HG03025 (cell line): Measurements from ENCODE around the gene ZNF615.
A peak's percentile ranks its signal among the peaks of the same experiment; 100 is the strongest.
"Not testable (repeated sequence)": the region's sequence is repeated elsewhere in the genome, so short reads cannot be mapped to it uniquely, and the experiment has no call there.

ENCODE experiments used
- ATAC-seq: cut with Tn5 transposase; IDR thresholded peaks from one replicate; pipeline ENCODE4 v1.9.1; 2021; ENCODE audit warnings: mild to moderate bottlenecking, moderate library complexity; ENCODE audit not compliant: unreplicated experiment, low FRiP score

Gene ZNF615

GRCh38 chr19:52007806-52008557 is at the start of gene ZNF615:
Gene ZNF615, minus strand, starts transcription at chr19:52008211. Its CDS starts 4,500 bp downstream, at chr19:52003711.
- no peak for ATAC-seq

- ATAC-seq: not testable (repeated sequence)
These were observed 48.5 kb upstream of the ZNF615 start for GRCh38 chr19:52056480-52056879.

GRCh38 chr19:52051736-52052135 is 43.7 kb upstream of the ZNF615 start:
- ATAC-seq: not testable (repeated sequence)

- peak; percentile 75 for ATAC-seq
These were observed 40.8 kb upstream of the ZNF615 start, which contains the start of gene ZNF432 for GRCh38 chr19:52048555-52049501. Gene ZNF432, minus strand, starts transcription at chr19:52048838. Its CDS starts 1,970 bp downstream, at chr19:52046868.

DNA sequence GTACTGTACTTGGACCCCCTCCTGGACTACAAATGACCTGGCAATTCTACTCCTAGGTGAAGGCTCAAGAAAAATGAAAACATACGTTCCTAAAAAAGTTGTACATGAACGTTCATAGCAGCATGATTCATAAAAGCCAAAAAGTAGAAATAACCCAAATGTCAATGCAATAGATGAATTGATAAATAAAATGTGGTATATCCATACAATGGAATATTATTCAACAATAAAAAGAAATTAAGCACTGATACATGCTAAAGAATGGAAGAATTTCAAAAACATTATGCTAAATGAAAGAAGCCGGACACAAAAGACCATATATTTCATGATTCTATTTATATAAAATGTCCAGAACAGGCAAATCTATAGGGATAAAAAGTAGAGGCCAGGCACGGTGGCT is 31.2 kb upstream of the ZNF615 start:
- ATAC-seq: no peak

DNA sequence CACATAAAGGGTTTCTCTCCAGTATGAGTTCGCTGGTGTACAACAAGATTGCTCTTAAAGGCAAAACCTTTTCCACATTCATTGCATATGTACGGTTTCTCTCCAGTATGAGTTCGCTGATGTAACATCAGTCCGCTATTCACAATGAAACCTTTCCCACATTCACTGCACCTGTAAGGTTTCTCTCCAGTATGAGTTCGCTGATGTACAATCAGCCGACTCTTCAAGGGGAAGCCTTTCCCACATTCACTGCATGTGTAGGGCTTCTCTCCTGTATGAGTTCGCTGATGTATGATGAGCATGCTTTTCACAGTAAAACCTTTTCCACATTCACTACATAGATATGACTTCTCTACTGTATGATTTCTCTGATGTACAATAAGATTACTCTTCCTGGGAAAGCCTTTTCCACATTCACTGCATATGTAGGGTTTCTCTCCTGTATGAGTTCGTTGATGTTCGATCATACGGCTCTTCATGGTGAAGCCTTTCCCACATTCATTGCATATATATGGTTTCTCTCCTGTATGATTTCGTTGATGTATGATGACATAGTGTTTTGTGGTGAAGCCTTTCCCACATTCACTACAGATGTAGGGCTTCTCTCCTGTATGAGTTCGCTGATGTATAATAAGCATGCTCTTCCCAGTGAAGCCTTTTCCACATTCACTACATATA is 26.2 kb upstream of the ZNF615 start:
- ATAC-seq: no peak

DNA sequence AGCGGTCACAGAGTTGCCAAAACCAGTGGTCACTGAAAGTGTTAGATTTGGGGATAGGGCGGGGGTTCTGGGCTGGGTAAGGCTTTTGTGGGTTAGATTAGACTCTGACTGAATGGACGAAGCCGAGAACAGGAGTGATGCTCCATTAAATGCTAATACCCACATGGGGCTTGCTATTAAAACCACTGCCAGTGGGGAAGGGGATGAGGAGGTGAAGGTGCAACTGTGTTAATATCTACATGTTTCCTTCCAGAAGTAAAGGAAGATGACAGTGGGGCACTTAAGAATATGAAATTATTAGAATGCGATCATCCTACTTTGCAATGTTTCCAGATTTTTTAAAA is 20.7 kb upstream of the ZNF615 start:
- peak; percentile 26 for ATAC-seq

DNA sequence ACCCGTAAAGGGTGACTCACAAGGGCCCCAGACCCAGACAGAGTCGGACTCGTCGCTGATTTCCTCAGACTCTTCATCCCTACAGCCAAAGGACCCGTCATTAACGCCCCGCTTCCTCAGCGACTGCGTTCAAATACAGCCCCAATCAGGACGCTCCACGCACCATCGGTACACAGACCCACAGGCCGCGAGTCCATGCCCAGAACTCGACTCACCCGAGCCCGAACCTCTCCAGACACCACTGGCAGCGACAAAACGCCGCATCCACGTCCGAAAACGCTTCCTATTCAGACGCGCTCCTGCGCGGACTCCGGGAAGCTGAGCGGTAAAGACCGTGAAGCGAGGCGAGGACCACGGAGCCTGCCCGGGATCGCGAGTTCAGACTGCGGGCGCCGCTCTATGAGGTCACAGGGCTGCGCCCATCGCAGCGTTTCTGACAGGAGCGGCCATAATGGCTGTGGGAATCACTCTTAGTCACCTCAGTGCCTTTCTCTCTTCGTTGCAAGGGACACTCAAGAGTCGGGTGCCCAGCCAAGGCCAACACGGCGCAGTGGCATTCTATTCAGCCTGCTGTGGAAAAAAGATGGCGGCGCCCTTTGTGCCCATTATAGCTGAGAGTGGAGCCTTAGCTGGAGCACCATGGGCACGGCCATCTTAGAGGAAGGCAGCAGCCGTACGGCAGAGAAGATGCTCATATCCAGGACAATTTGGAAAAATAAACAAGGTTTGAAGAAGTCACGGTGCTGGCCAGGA is 20.2 kb upstream of the ZNF615 start, which contains the start of gene ZNF614:
Gene ZNF614 (minus strand): TSS at position 353 of the 753 bp plus-strand sequence. CDS start 2,634 bp downstream, outside the sequence.
- peak; percentile 80 for ATAC-seq

- ATAC-seq: not testable (repeated sequence)
These were observed 18.4 kb upstream of the ZNF615 start for GRCh38 chr19:52026255-52026990.

DNA sequence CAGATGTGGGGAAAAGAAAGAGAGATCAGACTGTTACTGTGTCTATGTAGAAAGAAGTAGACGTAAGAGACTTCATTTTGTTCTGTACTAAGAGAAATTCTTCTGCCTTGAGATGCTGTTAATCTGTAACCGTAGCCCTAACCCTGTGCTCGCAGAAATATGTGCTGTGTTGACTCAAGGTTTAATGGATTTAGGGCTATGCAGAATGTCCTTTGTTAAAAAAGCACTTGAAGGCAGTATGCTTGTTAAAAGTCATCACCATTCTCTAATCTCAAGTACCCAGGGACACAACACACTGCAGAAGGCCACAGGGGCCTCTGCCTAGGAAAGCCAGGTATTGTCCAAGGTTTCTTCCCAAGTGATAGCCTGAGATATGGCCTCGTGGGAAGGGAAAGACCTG is 16.5 kb upstream of the ZNF615 start:
- not testable (repeated sequence) for ATAC-seq

- ATAC-seq: no peak
These were observed 14.2 kb upstream of the ZNF615 start for GRCh38 chr19:52022193-52022592.

- no peak for ATAC-seq
These were observed 12.5 kb upstream of the ZNF615 start for GRCh38 chr19:52020506-52020905.

DNA sequence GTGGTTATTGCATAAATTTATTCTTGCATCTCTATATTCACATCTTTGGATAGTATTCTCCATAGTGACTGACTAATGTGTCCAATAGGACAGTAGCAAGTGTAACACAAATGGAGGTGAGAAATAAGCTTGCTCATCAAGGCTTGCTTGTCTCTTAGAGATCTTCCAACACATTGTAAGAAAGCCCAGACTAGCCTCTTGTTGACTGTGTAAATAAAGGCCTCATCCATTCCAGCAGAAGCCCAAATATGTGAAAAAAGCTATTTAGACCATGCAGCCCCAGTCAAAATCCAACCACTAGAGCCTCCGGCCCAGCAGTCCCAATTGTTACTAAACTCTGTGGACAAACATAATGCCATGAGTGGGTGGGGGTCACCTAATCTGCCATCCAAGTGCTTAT is 2.7 kb upstream of the ZNF615 start:
- no peak for ATAC-seq

GRCh38 chr19:52007451-52007805 is 583 bp downstream of the ZNF615 start:
- ATAC-seq: no peak

GRCh38 chr19:51994048-51994644 is 13.9 kb downstream of the ZNF615 start:
- no peak for ATAC-seq

- no peak for ATAC-seq
These were observed 14.6 kb downstream of the ZNF615 start for GRCh38 chr19:51993422-51993821.

GRCh38 chr19:51986309-51987291 is 21.4 kb downstream of the ZNF615 start, which contains the start of gene ZNF350:
Gene ZNF350, minus strand, starts transcription at chr19:51986840. Its CDS starts 12,480 bp downstream, at chr19:51974360.
- peak; percentile 83 for ATAC-seq

DNA sequence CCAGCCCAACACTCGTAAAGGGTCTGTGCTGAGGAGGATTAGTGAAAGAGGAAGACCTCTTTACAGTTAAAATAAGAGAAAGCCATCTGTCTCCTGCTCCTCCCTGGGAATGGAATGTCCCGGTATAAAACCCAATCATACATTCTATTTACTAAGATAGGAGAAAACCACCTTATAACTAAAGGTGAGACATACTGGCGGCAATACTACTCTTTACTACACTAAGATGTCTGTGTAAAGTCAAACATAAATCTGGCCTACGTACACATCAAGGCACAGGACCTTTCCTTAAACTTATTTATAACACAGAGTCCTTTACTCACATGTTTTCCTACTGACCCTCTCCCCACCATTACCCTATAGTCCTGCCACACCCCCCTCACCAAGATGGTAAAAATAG is 24.6 kb downstream of the ZNF615 start:
- ATAC-seq: no peak
